ENCODE results near the gene USP5.
"Not testable (repeated sequence)": the region's sequence is repeated elsewhere in the genome, so short reads cannot be mapped to it uniquely, and the experiment has no call there.

USP5 gene

DNA sequence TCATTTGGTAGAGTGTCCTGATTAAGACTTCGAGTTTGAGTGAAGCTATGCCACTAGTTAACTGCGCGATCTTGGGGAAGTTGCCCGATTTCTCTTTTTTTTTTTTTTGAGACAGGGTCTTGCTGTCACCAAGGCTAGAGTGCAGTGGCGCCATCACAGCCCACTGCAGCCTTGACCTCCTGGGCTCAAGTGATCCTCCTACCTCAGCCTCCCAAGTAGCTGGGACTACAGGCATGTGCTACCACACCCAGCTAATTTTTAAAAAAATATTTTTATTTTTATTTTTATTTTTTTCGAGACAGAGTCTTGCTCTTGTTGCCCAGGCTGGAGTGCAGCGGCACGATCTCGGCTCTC, 22.0 kb downstream of the USP5 start:
- not testable (repeated sequence) for H3K27me3 Mint-ChIP-seq; H3K9me3 Mint-ChIP-seq (ENCODE audit: low read depth); H3K36me3 Mint-ChIP-seq
- peak overlapping the region; percentile 75 for H3K27ac Mint-ChIP-seq
- H3K4me3 Mint-ChIP-seq: peak overlapping the region; percentile 83
- H3K4me1 Mint-ChIP-seq (ENCODE audit: low read depth): peaks cover 40% of the 10 kb centered on the region

- H3K4me1 Mint-ChIP-seq (ENCODE audit: low read depth); H3K27ac Mint-ChIP-seq; H3K4me3 Mint-ChIP-seq; H3K27me3 Mint-ChIP-seq; H3K9me3 Mint-ChIP-seq (ENCODE audit: low read depth); H3K36me3 Mint-ChIP-seq: not testable (repeated sequence)
Measured at GRCh38 chr12:6879824-6880223, 27.9 kb downstream of the USP5 start.

- Mint-ChIP-seq H3K9me3 (ENCODE audit: low read depth) (no peaks in the 10 kb centered on the region), H3K36me3 (peaks cover 2% of the 10 kb centered on the region), H3K27me3 (no peaks in the 10 kb centered on the region), H3K4me1 (ENCODE audit: low read depth) (no peaks in the 10 kb centered on the region), H3K27ac (no peak overlapping the region), H3K4me3 (no peak overlapping the region)
Measured at GRCh38 chr12:6883252-6883651, 31.3 kb downstream of the USP5 start.

- Mint-ChIP-seq H3K27me3 (no peaks in the 10 kb centered on the region), H3K36me3 (peaks cover 2% of the 10 kb centered on the region), H3K9me3 (ENCODE audit: low read depth) (no peaks in the 10 kb centered on the region), H3K4me3 (no peak overlapping the region), H3K4me1 (ENCODE audit: low read depth) (no peaks in the 10 kb centered on the region), H3K27ac (no peak overlapping the region)
Measured at GRCh38 chr12:6883683-6884082, 31.7 kb downstream of the USP5 start.

DNA sequence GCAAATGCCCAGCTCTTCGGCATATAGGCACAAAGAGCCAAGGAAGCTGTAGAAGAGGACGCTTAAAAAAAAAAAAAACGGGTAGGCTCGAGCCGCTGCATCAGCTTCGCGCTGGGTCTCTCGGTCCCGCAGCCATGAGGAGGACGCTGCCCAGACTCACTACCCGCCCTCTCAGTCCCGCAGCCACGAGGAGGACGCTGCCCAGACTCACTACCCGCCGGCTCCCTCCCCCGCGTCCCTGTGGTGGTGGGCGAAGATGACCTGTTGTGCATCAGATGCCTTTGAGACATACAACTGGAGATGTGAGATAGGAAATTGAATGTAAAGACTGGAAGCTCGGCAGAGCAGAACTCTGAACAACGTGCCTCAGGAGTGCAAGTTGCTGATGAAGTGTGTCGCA, 32.6 kb downstream of the USP5 start:
- Mint-ChIP-seq H3K27me3 (no peaks in the 10 kb centered on the region), H3K9me3 (ENCODE audit: low read depth) (no peaks in the 10 kb centered on the region), H3K27ac (no peak overlapping the region), H3K4me3 (no peak overlapping the region), H3K4me1 (ENCODE audit: low read depth) (no peaks in the 10 kb centered on the region), H3K36me3 (peaks cover 2% of the 10 kb centered on the region)

GRCh38 chr12:6886206-6886999, 34.5 kb downstream of the USP5 start:
- not testable (repeated sequence) for H3K36me3 Mint-ChIP-seq; H3K9me3 Mint-ChIP-seq (ENCODE audit: low read depth); H3K4me3 Mint-ChIP-seq; H3K27ac Mint-ChIP-seq; H3K27me3 Mint-ChIP-seq; H3K4me1 Mint-ChIP-seq (ENCODE audit: low read depth)

GRCh38 chr12:6887460-6887859, 35.5 kb downstream of the USP5 start:
- Mint-ChIP-seq H3K4me3 (no peak overlapping the region), H3K27ac (no peak overlapping the region), H3K36me3 (peaks cover 2% of the 10 kb centered on the region), H3K4me1 (ENCODE audit: low read depth) (peaks cover 12% of the 10 kb centered on the region), H3K9me3 (ENCODE audit: low read depth) (no peaks in the 10 kb centered on the region), H3K27me3 (no peaks in the 10 kb centered on the region)

GRCh38 chr12:6888360-6888759, 36.4 kb downstream of the USP5 start:
- Mint-ChIP-seq H3K4me3 (no peak overlapping the region), H3K36me3 (peaks cover 2% of the 10 kb centered on the region), H3K27ac (no peak overlapping the region), H3K4me1 (ENCODE audit: low read depth) (peaks cover 14% of the 10 kb centered on the region), H3K9me3 (ENCODE audit: low read depth) (no peaks in the 10 kb centered on the region), H3K27me3 (no peaks in the 10 kb centered on the region)

GRCh38 chr12:6888794-6889193, 36.8 kb downstream of the USP5 start:
- H3K4me1 Mint-ChIP-seq (ENCODE audit: low read depth): peaks cover 14% of the 10 kb centered on the region
- not testable (repeated sequence) for H3K36me3 Mint-ChIP-seq; H3K4me3 Mint-ChIP-seq; H3K27me3 Mint-ChIP-seq; H3K27ac Mint-ChIP-seq; H3K9me3 Mint-ChIP-seq (ENCODE audit: low read depth)

DNA sequence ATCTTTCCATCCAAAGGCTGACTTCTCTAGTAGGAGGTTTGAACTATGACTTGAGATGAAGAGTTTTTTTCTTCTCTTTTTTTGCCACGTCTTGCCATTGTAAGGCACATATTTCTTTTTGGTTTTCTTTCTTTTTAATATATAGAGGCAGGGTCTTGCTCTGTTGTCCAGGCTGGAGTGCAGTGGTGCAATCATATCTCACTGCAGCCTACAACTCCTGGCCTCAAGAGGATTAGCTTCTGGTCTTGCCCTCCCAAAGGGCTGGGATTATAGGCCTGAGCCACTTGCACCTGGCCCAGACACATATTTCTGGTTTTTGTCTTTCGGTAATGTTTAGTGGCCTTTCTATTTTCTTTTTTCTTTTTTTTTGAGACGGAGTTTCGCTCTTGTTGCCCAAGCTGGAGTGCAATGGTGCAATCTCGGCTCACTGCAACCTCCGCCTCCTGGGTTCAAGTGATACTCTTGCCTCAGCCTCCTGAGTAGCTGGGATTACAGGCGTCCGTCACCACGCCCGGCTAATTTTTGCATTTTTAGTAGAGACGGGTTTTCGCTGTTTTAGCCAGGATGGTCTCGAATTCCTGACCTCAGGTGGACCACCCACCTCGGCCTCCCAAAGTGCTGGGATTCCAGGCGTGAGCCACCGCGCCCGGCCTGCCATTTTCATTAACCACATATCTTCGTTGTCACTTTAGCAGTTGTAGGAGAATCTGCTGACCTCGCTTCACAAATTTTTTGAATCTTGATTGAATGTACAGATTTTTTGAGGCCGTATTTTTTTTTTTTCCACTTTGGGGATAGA, 38.0 kb downstream of the USP5 start:
- Mint-ChIP-seq H3K4me3 (peak overlapping the region; percentile 78), H3K27ac (peak overlapping the region; percentile 94), H3K4me1 (ENCODE audit: low read depth) (peaks cover 14% of the 10 kb centered on the region)
- H3K36me3 Mint-ChIP-seq; H3K9me3 Mint-ChIP-seq (ENCODE audit: low read depth); H3K27me3 Mint-ChIP-seq: not testable (repeated sequence)

DNA sequence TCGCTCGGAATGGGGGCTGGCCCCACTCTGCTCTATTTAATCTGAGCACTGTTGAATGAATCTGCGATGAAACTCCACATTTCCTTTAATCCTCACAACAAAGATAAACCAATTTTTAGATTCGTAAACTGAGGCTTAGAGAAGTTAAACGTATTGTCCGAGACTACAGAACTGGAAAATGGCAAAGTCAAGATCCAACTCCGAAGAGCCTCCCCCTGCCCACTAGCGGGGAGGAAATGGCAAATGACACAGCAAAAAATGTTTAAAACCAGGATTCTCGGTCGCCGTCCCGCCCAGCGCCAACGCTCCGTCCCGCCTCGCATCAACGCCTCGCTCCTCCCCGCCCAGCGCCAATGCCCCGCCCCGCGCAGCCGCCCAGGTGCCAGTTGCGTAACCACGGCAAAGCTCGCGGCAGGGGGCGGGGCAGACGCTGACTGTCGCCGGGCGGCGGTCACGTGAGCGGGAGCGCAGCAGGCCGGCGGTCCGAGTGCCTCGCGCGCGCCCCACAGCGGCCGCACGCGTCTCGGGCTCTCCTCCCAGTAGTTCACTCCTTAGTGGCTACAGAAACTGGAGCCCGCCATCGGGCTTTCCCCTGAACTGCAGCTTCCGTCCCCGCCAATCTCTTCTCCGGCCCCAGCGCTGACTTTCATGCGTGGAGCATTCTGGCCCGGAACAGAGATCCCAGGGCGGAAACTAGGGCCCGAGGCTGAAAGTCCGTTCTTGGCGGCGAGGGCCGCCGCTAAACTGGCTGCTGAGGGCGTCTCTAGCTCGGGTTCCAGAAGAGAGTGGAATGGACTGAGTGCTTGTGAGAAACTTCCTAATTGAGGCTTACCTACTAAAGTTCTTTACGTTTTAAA, 39.1 kb downstream of the USP5 start:
- Mint-ChIP-seq H3K27me3 (no peaks in the 10 kb centered on the region), H3K4me1 (ENCODE audit: low read depth) (peaks cover 14% of the 10 kb centered on the region), H3K4me3 (peak overlapping the region; percentile 78), H3K36me3 (no peaks in the 10 kb centered on the region), H3K27ac (peak overlapping the region; percentile 94), H3K9me3 (ENCODE audit: low read depth) (no peaks in the 10 kb centered on the region)

- Mint-ChIP-seq H3K27ac (peak overlapping the region; percentile 92), H3K4me3 (peak overlapping the region; percentile 78), H3K9me3 (ENCODE audit: low read depth) (no peaks in the 10 kb centered on the region), H3K4me1 (ENCODE audit: low read depth) (peaks cover 14% of the 10 kb centered on the region), H3K27me3 (no peaks in the 10 kb centered on the region), H3K36me3 (no peaks in the 10 kb centered on the region)
Measured at GRCh38 chr12:6891646-6892001, 39.7 kb downstream of the USP5 start.

DNA sequence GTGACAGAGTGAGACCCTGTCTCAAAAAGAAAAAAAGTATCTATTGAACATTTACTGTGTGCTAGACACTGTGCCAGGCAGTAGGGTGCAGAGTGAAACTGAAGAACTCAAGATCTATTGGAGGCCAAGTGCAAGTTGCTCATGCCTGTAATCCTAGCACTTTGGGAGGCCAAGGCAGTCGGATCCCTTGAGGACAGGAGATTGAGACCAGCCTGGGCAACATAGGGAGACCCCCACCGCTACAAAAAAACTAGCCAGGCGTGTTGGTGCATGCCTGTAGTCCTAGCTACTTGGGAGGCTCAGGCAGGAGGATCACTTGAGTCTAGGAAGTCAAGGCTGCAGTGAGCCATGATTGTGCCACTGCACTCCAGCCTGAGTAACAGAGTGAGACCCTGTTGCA, 40.7 kb downstream of the USP5 start:
- H3K36me3 Mint-ChIP-seq; H3K9me3 Mint-ChIP-seq (ENCODE audit: low read depth); H3K27me3 Mint-ChIP-seq: not testable (repeated sequence)
- peaks cover 14% of the 10 kb centered on the region for H3K4me1 Mint-ChIP-seq (ENCODE audit: low read depth)
- H3K4me3 Mint-ChIP-seq: peak overlapping the region; percentile 42
- H3K27ac Mint-ChIP-seq: peak overlapping the region; percentile 64

GRCh38 chr12:6894321-6894720, 42.4 kb downstream of the USP5 start:
- no peak overlapping the region for H3K4me3 Mint-ChIP-seq
- no peak overlapping the region for H3K27ac Mint-ChIP-seq
- H3K27me3 Mint-ChIP-seq: no peaks in the 10 kb centered on the region
- H3K9me3 Mint-ChIP-seq (ENCODE audit: low read depth): no peaks in the 10 kb centered on the region
- H3K4me1 Mint-ChIP-seq (ENCODE audit: low read depth): peaks cover 14% of the 10 kb centered on the region
- H3K36me3 Mint-ChIP-seq: no peaks in the 10 kb centered on the region

- Mint-ChIP-seq H3K36me3 (no peaks in the 10 kb centered on the region), H3K27me3 (no peaks in the 10 kb centered on the region), H3K27ac (no peak overlapping the region), H3K9me3 (ENCODE audit: low read depth) (no peaks in the 10 kb centered on the region), H3K4me1 (ENCODE audit: low read depth) (peaks cover 8% of the 10 kb centered on the region), H3K4me3 (no peak overlapping the region)
Measured at GRCh38 chr12:6896846-6897435, 45.0 kb downstream of the USP5 start.

Data from activated naive CD8-positive, alpha-beta T cell (primary cell).